SKM-1 treated with dmso at 0.1 percent for 144 hours (cell line): ENCODE results near the gene KDM4C.

ENCODE experiments used
- DNase-seq: peaks from one replicate; lab custom pipeline; 2025; ENCODE audit not compliant: unreplicated experiment; lab: John Stamatoyannopoulos, UW

KDM4C gene

GRCh38 chr9:6900440-6900883 lies 142.7 kb downstream of the KDM4C start:
- no peak for DNase-seq

GRCh38 chr9:6901180-6901579 lies 143.4 kb downstream of the KDM4C start:
- no peak for DNase-seq

GRCh38 chr9:6902423-6902822 lies 144.7 kb downstream of the KDM4C start:
- DNase-seq, result no peak

- no peak for DNase-seq
Observed at GRCh38 chr9:6904371-6904770, 146.6 kb downstream of the KDM4C start.

GRCh38 chr9:6905850-6906375 lies 148.1 kb downstream of the KDM4C start:
- DNase-seq, result no peak

- no peak for DNase-seq
Observed at GRCh38 chr9:6907772-6908381, 150.1 kb downstream of the KDM4C start.

- DNase-seq, result no peak
Observed at GRCh38 chr9:6909181-6909580, 151.4 kb downstream of the KDM4C start.

- DNase-seq, result no peak
Observed at GRCh38 chr9:6910032-6910431, 152.3 kb downstream of the KDM4C start.

- no peak for DNase-seq
Observed at GRCh38 chr9:6910497-6910896, 152.7 kb downstream of the KDM4C start.

GRCh38 chr9:6911901-6912638 lies 154.3 kb downstream of the KDM4C start:
- no peak for DNase-seq

- no peak for DNase-seq
Observed at GRCh38 chr9:6915635-6916034, 157.9 kb downstream of the KDM4C start.

- no peak for DNase-seq
Observed at GRCh38 chr9:6917162-6917561, 159.4 kb downstream of the KDM4C start.

- no peak for DNase-seq
Observed at GRCh38 chr9:6920041-6920440, 162.3 kb downstream of the KDM4C start.

GRCh38 chr9:6921315-6921714 lies 163.5 kb downstream of the KDM4C start:
- DNase-seq, result no peak

GRCh38 chr9:6922124-6922676 lies 164.4 kb downstream of the KDM4C start:
- no peak for DNase-seq

- no peak for DNase-seq
Observed at GRCh38 chr9:6922680-6923079, 164.9 kb downstream of the KDM4C start.

- no peak for DNase-seq
Observed at GRCh38 chr9:6923086-6923485, 165.3 kb downstream of the KDM4C start.

GRCh38 chr9:6924149-6924548 lies 166.4 kb downstream of the KDM4C start:
- DNase-seq, result no peak

GRCh38 chr9:6924988-6925563 lies 167.3 kb downstream of the KDM4C start:
- no peak for DNase-seq

- no peak for DNase-seq
Observed at GRCh38 chr9:6925836-6926235, 168.1 kb downstream of the KDM4C start.

GRCh38 chr9:6926436-6926835 lies 168.7 kb downstream of the KDM4C start:
- no peak for DNase-seq

GRCh38 chr9:6927838-6928237 lies 170.1 kb downstream of the KDM4C start:
- no peak for DNase-seq
